Measurements from ENCODE around the gene PPP2R2D.
A peak's percentile ranks its signal among the peaks of the same experiment; 100 is the strongest.
"Not testable (repeated sequence)": the region's sequence is repeated elsewhere in the genome, so short reads cannot be mapped to it uniquely, and the experiment has no call there.

Gene PPP2R2D

DNA sequence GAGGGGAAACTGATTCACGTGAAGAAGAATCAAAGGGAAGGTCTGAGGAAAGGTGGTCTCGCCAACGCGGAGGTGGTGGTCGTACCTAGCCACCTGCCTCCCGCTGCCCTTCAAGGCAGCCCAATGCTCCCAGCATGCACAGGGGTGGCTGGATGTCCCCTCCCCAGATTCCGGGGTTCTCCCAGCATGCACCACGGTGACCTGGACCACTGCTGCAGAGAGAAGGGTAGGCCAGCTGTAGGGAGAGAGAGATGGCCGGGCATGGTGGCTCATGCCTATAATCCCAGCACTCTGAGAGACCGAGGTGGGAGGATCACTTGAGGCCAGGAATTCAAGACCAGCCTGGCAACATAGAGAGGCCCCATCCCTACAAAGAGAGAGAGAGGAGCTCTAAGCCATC, 32.4 kb upstream of the PPP2R2D start:
- no peak for DNase-seq

DNA sequence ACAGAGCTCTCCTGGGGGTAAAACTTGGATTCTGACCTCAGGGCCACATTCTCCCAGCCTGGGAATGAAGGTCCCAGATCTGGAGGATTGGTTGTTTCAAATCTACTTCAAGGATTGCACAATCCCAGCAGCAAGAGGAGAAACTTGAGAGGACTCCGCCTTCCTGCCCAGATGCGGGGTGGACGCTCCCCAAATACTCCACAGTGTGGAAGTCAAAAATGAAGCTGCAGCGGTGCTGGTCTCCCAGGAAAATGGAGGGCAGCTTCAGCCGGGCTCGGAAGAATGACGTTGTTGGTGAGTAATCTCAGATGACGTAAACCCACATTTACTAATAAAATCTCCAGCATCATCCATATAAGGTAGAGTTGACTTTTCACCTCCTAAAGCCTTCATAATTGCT, 31.5 kb upstream of the PPP2R2D start:
- no peak for DNase-seq

DNA sequence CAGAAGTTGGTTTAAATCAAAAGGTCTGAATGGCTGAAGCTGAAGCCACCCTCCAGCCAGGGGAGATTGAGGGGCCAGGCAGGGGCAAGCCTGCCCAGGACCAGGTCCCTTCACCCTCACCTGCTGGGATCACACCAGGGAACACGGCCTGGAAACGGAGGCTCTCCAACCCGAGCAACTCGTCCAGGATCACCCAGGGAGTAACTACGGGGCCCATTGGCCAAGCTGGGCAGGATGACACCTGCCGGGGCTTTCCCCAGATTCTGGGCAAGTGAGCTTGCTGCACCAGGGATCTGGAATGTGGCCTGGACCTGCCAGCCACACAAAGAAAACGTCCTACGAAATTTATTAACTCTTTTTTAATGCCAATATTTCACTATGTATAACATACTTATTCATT, 30.4 kb upstream of the PPP2R2D start:
- no peak for DNase-seq

DNA sequence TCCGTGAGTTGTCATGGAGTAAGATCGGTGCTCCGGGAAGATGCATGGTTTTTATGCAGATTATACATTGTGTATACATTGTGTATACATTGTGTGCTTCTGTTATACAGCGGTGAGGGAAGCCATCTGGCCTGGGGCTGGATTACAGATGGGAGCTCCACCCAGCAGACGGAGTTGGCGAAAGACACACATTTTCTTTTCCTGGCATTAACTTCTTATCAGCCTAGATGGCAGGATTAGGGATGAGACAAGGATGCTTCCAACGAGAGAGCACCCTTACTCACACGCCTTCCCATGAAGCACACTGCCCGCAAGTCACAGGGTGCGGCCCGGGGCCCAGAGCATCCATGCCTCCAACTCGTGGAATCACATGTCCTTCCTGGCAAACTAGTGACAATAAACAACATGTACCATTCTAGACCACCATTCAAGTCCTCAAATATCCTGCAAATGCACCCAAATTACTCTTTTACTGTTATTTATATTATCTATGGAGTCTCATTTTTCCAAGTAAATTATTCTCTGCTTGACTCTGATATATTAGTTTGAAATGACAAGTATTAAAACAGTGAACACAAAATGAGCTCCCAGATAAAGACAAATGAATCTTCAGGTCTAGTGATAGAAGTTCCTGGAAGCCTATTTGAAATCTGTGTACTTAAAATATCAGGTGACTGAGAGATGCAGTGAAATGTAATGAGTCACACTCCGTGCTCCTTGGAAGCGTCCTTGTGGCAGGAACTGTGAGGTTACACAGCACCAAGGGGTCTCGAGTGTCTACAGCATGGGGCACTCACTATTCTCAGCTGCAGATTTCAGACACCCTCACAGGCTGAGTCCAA, 29.8 kb upstream of the PPP2R2D start:
- DNase-seq, result no peak

DNA sequence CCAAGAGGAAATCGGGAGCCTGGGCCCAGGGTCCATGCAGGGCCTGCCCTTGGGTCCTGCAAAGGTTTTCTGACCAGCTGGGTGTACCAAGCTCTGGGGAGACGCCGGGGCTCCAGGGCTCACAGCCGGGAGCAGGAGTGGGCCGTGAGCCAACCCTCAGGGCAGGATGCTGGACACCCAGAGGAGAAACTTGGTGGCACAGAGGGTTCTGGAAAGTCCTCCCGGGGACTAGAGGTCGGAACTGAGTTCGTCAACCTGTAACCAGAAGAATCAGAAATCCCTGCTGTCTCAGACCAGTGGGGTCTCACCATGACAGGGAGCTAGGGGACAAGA, 29.2 kb upstream of the PPP2R2D start:
- no peak for DNase-seq

DNA sequence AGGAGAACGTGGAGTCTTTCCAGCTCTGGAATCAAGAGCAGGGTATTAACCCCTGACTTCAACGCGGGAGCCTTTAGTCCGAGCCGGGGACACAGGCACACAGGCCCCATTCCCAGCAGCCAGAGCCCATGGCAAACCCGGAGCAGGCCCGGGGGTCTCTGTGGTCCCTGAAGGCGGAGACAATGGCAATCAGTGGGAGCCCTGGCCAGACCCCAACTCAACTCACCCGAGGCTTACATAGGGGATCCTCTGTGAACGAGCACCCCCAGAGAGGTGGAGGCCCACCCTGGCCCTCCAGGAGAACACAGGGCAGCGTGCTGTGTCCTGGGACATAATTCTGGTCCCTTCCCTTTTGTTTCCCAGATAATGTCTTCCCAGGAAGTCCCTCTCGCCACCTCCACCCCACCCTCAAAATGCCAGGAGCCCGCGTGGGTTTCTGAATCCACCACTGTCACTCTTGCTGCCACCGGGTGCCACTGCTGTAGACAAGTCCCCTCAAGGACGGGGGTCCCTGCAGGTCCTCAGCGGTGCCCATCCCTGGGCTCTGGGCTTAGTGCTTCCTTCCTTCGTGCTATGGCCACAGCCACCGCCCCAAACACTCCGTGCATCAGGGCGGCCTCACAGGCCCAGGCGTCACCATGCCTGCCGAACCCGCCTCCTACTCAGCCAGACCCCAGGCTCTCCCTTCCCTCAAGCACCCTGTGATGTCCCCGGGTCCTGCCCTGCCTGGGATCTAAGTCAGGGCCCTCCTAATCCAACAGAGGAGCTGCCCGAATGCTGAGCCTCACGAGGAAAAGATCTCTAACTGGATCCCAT, 28.6 kb upstream of the PPP2R2D start:
- no peak for DNase-seq

DNA sequence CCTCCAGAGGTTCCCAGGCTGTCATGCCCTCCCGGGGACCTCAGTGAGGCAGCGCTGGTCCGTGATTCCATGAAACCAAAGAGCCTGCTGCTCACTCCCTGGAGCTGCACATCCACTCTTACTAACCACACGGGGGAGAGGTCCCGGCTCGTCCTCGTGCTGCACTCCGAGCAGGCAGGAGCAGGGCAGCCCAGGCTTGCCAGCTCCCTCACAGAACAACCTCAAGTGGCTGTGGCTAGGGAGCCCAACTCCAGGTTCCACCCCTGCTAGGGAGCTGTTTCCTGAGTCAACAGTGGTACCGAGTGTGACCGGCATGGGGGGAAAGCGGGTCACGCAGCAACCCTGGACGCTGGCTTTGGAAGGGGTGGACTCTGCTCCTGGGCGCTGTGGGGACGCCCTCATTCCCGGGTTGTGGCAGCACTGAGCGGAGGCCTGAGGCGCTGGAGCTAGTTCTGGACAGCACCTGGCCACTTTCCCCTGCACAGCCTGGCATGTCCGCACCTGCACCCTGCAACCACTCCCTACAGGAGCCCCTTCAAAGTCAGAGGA, 27.9 kb upstream of the PPP2R2D start:
- DNase-seq, result no peak

DNA sequence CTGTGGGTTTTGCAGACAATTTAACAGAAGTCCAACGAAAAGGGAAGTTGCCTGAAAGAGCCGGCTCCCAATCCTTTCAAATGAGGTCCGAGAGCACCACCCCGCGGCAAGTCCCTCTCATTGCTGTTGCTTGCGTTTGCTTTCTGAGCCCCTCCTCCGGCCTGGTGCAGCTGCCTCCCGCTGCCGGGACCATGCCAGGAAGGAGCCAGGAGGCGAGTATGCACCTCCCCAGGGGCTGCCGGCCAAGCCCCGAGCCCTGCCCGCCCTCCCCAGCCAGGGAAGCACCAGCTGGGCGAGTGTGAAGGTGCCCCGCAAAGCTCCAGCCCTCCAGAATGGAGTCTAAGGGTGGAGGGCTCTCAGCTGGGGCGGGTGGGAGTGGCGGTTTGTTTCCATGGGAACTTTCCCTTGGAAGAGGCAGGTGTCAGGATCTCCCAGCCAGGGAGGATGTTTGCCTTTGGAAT, 25.8 kb upstream of the PPP2R2D start:
- peak; percentile 68 for DNase-seq

DNA sequence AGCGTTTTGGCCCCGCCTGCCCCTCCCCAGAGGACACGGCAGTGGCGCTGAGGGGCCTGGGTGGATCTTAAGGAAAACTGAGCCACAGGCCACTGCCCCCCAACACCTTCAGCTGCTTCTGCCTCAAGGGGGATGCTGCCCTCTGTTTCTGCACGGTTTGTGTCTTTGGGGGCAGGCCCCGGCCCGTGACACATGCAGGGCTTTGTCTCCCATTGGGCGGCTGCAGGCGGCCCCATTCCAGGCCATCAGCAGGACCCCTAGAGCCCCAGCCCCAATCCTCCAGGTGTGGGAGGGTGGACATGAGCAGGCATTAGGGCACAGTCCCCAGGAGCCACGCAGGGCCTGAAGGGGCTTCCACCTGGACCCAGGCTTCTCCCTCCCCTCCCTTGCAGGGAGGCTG, 25.3 kb upstream of the PPP2R2D start:
- DNase-seq, result no peak

DNA sequence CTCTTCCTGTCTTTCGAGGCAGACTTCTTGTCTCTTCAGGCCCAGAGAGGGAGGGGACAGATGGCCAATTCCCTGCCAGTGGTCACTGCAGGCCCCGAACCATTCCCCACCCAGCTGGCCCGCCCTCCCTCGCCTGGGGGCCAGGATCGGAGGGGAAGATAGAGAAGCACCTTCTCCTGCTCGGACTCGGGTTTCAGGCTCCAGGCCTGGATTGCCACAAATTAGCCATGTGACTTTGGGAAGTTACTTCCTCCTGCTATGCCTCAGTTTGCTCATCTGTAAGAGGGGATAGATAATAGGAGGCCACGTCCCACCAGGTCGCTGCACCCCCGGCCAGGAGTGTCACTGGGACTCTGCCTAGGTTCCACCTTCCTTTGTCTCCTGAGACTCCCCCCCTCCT, 24.8 kb upstream of the PPP2R2D start:
- DNase-seq, result no peak

DNA sequence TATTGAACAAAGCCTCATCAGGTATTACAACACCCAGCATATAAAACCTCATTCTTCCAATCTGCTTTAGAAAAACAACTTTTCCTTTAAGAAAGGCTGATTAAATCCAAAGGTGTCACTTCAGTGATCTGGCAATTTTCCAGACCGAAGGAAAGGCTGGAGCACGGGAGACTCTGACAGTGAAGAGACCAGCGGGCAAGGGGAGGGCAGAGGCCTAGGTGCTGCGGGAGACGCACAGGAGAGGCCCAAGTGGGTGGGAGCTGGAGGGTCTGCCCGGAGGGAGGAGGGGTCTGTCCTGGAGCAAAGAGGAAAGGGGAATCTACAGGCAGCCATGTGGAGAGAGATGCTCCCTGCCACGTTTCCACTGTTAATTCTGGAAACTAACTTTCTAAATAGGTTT, 24.3 kb upstream of the PPP2R2D start:
- DNase-seq, result no peak

DNA sequence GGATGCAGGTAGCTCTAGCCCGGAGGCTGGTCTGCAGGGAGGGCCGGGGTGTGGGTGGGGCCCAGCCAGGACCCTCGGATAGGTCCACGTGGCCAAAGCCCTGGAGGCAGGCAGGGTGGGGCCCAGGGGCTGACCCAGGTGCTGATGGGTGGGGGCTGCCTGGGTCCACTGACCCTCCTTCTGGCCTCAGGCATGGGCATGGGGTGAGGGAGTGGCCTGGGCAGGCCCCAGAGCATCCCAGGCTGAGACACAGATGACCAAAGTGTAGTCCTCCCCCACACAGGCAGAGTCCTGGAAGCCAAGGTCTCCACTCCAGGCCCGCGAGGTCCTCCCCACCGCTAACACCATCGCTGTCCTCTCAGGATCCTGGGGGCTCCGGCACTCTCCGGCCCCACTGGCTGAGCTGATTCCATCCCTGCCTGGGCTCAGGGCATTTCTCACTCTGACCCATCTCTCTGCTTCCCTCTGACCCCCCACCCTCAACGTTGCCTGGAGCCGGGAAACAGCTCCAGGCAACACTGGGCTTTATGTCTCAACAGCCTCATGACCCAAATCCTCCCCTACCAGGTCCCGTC, 20.7 kb upstream of the PPP2R2D start:
- no peak for DNase-seq

DNA sequence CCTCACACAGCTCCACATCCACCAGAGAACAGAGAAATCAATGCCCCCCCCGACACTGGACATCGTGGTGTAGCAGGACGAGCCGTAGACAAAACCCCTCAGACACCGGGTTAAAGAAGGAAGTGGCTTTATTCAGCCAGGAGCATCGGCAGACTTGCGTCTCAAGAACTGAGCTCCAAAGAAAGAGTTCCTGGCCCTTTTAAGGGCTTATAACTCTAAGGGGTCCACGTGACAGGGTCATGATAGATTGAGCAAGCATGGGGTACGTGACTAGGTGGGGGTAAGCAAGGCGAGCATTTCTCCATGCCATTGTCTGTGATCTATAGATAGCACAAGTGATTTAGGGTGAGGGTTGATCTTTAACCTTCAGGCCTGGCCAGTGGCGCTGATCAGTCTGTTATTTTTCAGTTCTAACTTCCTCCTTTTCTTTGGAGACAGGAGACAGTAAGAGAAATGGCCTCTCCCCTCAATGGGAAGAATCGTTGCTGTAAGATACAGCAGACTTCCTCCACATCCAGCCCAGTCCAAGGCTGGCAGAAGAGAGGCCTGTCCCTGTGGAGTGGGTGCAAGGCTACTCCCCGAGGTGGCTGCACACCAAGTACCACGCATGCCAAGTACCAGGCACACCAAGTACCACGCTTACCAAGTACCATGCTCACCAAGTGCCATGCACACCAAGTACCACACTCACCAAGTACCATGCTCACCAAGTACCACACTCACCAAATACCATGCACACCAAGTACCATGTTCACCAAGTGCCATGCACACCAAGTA, 19.5 kb upstream of the PPP2R2D start:
- no peak for DNase-seq

DNA sequence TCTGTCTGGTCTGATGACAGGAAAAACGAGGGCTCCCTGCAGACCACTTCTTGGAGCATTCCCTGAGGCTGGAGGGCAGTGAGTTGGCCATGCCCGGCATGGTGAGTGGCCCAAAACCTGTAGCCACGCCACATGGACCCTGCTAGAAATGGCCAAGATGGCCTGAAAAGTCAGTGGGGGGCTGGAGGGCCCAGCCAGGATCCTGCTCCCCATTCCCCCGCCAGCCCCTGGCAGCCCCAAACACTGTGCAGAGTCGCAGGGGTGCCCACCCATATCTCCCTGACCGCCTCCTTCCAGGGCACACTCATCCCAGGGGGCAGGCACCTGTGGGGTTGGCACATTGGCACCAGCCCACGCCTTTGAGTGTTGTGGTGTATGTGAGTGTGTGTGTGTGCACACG, 18.7 kb upstream of the PPP2R2D start:
- DNase-seq, result no peak

DNA sequence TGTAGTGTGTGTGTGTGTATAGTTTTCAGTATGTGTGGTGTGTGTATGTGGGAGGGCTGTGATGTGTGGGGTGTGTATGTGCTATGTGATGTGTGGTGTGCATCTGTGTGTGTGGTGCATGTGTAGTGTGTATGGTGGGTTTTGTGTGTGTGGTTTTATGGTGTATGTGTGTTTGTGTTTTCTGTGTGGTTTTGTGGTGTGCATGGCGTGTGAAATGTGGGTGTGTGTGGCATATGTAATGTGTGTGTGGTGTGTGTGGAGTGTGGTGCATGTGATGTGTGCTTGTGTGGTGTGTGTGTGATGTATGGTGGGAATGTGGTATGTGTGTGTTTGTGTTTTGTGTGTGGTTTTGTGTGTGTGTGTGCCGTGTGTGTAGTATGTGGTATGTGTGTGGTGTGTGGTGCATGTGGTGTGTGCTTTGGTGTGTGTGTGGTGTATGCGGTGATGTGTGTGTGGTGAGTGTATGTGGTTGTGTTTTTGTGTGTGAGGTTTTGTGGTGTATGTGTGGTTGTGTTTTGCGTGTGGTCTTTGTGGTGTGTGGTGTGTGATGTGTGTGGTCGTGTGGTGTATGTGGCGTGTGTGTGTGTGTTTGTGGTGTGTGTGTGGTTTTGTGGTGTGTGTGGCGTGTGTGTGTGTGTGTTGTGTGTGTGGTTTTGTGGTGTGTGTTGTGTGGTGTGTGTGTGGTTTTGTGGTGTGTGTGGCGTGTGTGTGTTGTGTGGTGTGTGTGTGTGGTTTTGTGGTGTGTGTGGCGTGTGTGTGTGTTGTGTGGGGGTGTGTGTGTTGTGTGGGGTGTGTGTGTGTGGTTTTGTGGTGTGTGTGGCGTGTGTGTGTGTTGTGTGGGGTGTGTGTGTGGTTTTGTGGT, 18.0 kb upstream of the PPP2R2D start:
- DNase-seq, result no peak

DNA sequence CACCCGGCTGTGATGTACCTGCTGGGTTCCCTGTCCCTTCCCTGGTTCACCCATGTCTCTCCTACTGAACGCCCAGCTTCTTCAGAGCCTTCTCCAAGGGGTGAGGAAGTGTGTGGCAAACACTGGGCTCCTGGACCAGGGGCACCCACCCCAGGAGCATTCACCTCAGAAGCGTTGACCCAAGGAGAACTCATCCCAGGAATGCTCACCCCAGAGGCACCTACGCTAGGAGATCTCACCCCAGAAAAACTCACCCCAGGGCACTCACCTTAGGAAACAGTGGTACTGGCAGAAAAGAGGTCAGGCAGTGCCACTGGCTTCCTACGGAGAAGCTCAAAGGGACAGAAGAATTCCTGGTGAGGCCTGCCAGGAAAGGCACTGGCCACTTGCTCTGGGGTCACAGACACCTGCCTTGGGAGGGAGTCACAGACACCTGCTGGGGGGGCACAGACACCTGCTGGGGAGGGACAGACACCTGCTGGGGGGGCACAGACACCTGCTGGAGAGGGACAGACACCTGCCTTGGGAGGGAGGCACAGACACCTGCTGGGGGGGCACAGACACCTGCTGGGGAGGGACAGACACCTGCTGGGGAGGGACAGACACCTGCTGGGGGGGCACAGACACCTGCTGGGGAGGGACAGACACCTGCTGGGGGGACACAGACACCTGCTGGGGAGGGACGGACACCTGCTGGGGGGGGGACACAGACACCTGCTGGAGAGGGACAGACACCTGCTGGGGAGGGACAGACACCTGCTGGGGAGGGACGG, 17.0 kb upstream of the PPP2R2D start:
- not testable (repeated sequence) for DNase-seq

DNA sequence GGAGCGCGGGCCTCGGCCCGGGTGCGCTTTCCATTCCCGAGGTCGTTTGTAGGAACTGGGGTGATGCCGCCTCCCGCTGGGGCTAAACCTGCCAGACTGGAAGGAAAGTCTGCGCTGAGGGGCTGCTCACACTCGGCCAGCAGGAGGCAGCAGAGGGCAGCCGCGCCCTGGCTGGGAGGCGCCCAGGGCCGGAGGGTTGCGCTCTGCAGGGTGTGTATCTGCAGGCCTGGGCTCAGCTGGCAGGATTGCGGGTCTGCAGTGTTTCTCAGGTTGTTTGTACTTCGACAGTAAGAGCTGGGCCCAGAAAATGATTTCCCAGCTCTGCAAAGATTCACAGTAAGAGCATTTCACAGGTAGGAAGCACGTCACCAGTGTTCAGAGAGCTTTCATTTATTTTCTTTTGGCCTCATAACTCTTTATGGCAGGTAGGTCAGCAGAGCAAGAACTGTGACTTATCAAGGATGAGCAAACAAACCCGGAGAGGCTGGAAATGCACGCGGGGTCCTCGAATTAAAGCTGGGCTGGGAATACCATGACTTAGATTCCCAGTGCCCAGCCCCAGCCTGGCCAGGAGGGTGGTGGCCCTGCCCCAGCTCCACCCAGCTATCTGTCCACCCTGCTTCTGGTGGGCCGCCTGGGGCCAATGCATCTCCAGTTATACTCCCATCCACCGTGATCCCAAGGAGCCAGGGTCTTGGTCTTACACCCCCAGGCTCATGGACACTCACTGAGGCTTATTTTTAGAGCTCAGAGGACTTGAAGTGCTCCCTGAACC, 15.2 kb upstream of the PPP2R2D start:
- peak; percentile 30 for DNase-seq

DNA sequence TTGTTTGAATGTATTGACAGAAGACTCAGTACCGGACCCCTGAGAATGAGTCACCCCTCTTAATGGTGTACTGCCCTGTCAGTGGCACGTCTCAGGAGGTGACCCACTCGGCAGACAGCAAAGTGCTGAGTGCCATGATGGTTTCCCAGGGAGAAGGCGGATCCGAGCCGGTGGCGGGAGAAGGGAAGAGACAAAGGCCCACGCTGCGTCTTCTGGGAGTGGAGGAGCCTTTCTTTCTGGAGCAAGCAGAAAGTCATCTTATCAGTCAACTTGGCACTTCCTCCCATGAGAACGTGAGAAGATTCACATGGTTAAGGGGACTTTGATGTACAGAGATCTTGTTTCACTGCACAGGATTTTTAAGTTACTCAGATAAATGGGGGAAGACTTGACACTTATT, 14.6 kb upstream of the PPP2R2D start:
- DNase-seq, result no peak

DNA sequence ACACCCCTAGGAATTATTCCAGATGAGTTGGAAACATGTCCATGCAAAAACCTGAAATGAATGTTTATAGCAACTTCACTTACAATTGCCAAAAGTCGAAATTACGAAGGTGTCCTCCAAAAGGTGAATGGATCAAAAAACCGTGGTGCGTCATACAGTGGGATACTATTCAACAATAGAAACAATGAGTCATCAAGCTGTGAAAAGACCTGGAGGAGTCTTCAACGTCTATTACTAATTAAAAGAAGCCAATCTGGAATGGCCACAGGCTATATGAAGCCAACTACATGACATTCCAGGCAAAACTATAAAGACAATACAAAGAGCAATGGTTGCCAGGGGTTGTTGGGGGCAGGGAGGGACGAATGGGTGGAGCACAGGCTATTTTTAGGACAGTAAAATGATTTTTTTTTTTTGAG, 12.6 kb upstream of the PPP2R2D start:
- DNase-seq, result no peak

DNA sequence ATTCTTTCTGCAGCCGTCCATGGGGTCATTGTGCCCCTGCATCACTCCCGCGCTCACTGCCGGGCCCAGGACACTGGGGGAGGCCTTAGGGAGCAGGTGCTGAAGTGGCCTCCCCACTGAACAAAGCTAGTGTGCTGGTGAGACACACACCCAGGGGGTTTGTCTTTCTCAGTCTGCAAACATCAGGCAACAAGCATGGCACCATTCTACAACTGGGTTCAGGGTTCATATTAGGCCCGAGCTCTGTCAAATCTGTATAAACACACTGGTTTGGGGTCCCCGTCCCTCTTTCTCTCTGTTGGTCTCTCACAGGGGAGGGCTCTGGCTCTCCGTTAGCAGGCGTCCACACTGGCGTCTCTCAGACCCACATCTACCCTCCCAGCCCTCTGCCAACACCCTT, 11.1 kb upstream of the PPP2R2D start:
- DNase-seq, result no peak

All from fibroblast of skin of abdomen (primary cell).